Astrocyte (in vitro differentiated cells and primary cell): ENCODE results near the gene METTL3. TPM values are rescaled to one million over a fixed set of nuclear protein-coding genes. Genes with fewer than 3 reads are reported as not detected.

Experiments used
- DNase-seq: peaks from one replicate; pipeline ENCODE4 v3.0.0-alpha.2; 2010; ENCODE audit warnings: low read depth
- FAIRE-seq: peaks from 2 replicates; lab custom pipeline; 2011; peaks lifted over from hg19 to GRCh38; lab: Jason Lieb, UNC
- H2AFZ ChIP-seq: 2 replicates; pipeline ENCODE4 v1.6.0; 2012; ENCODE audit warnings: low read depth, low read length, inconsistent platforms
- H3K27ac ChIP-seq: 2 replicates; pipeline ENCODE4 v1.5.1; 2011; ENCODE audit warnings: low read depth, low read length, inconsistent platforms
- H3K27me3 ChIP-seq: 2 replicates; pipeline ENCODE4 v1.6.0; 2011; ENCODE audit warnings: low read length, inconsistent platforms; ENCODE audit not compliant: insufficient read depth
- H3K36me3 ChIP-seq: 2 replicates; pipeline ENCODE4 v1.5.1; 2011; ENCODE audit warnings: low read length, inconsistent platforms; ENCODE audit not compliant: insufficient read depth
- H3K4me1 ChIP-seq: 2 replicates; pipeline ENCODE4 v1.5.1; 2011; ENCODE audit warnings: low read length, inconsistent platforms; ENCODE audit not compliant: insufficient read depth
- H3K4me2 ChIP-seq: 2 replicates; pipeline ENCODE4 v1.6.0; 2012; ENCODE audit warnings: low read length, inconsistent platforms
- H3K4me3 ChIP-seq: 2 replicates; pipeline ENCODE4 v1.5.1; 2011; ENCODE audit warnings: low read depth, mild to moderate bottlenecking, low read length, inconsistent platforms; ENCODE audit not compliant: insufficient read depth
- H3K79me2 ChIP-seq: 2 replicates; pipeline ENCODE4 v1.6.0; 2012; ENCODE audit warnings: mild to moderate bottlenecking, low read length, inconsistent platforms; ENCODE audit not compliant: insufficient read depth
- H3K9ac ChIP-seq: 2 replicates; pipeline ENCODE4 v1.6.0; 2012; ENCODE audit warnings: mild to moderate bottlenecking, low read length, inconsistent platforms
- H3K9me3 ChIP-seq: 2 replicates; pipeline ENCODE4 v1.5.1; 2012; ENCODE audit warnings: low read depth, mild to moderate bottlenecking, low read length, inconsistent platforms; ENCODE audit not compliant: insufficient read depth
- H4K20me1 ChIP-seq: 2 replicates; pipeline ENCODE4 v1.6.0; 2012; ENCODE audit warnings: low read length, inconsistent platforms; ENCODE audit not compliant: insufficient read depth
- H3K27ac Mint-ChIP-seq: one replicate; pipeline ENCODE4 v1.8.0; 2021; ENCODE audit warnings: mild to moderate bottlenecking, mixed read lengths; ENCODE audit not compliant: unreplicated experiment
- H3K27me3 Mint-ChIP-seq: one replicate; pipeline ENCODE4 v1.8.0; 2021; ENCODE audit warnings: low read depth, mixed read lengths; ENCODE audit not compliant: unreplicated experiment
- H3K36me3 Mint-ChIP-seq: one replicate; pipeline ENCODE4 v1.8.0; 2021; ENCODE audit warnings: low read depth, mixed read lengths; ENCODE audit not compliant: unreplicated experiment
- H3K4me1 Mint-ChIP-seq: one replicate; pipeline ENCODE4 v1.8.0; 2021; ENCODE audit warnings: low read depth, mixed read lengths; ENCODE audit not compliant: unreplicated experiment
- H3K4me3 Mint-ChIP-seq: one replicate; pipeline ENCODE4 v1.8.0; 2021; ENCODE audit warnings: mild to moderate bottlenecking, moderate library complexity, mixed read lengths; ENCODE audit not compliant: unreplicated experiment
- H3K9me3 Mint-ChIP-seq: one replicate; pipeline ENCODE4 v1.8.0; 2021; ENCODE audit warnings: mild to moderate bottlenecking, mixed read lengths; ENCODE audit not compliant: unreplicated experiment
- EZH2 ChIP-seq: IDR thresholded peaks from 2 replicates; pipeline ENCODE4 v1.6.1; 2012; ENCODE audit warnings: mild to moderate bottlenecking, low read length, inconsistent platforms; ENCODE audit not compliant: insufficient read depth
- total RNA-seq: library from RNA; stranded (reverse); gene quantifications from 2 replicates; pipeline ENCODE4 v1.2.1, GENCODE V29; 2021
- TF ChIP-seq, protein P1 (sequence below): IDR thresholded peaks from 2 replicates; pipeline ENCODE4 v1.5.1; 2011; ENCODE audit warnings: low read depth, mild to moderate bottlenecking, inconsistent platforms, low read length, moderate library complexity; ENCODE audit not compliant: insufficient read depth

Gene METTL3
- total RNA-seq, 1 donor from 2014 or later = 44.0 TPM

GRCh38 chr14:21525571-21525961 is 14.4 kb upstream of the METTL3 start:
- peaks cover 4% of the 10 kb centered on the region for H3K79me2 ChIP-seq
- H3K4me1 ChIP-seq = peaks cover 17% of the 10 kb centered on the region
- H4K20me1 ChIP-seq = no peaks in the 10 kb centered on the region
- no peak for TF ChIP-seq EZH2
- TF ChIP-seq, protein P1, sequence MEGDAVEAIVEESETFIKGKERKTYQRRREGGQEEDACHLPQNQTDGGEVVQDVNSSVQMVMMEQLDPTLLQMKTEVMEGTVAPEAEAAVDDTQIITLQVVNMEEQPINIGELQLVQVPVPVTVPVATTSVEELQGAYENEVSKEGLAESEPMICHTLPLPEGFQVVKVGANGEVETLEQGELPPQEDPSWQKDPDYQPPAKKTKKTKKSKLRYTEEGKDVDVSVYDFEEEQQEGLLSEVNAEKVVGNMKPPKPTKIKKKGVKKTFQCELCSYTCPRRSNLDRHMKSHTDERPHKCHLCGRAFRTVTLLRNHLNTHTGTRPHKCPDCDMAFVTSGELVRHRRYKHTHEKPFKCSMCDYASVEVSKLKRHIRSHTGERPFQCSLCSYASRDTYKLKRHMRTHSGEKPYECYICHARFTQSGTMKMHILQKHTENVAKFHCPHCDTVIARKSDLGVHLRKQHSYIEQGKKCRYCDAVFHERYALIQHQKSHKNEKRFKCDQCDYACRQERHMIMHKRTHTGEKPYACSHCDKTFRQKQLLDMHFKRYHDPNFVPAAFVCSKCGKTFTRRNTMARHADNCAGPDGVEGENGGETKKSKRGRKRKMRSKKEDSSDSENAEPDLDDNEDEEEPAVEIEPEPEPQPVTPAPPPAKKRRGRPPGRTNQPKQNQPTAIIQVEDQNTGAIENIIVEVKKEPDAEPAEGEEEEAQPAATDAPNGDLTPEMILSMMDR = no peak
- DNase-seq (peak; percentile 13), FAIRE-seq (no peak)
- peak overlapping the region; percentile 72 for H2AFZ ChIP-seq
- H3K27ac Mint-ChIP-seq = peak overlapping the region; percentile 84
- peaks cover under 1% of the 10 kb centered on the region for H3K27me3 ChIP-seq
- peak overlapping the region; percentile 91 for H3K4me3 Mint-ChIP-seq
- H3K27ac ChIP-seq = no peak overlapping the region
- peaks cover 2% of the 10 kb centered on the region for H3K9me3 Mint-ChIP-seq
- H3K4me3 ChIP-seq = peak overlapping the region; percentile 60
- no peaks in the 10 kb centered on the region for H3K36me3 ChIP-seq
- H3K4me1 Mint-ChIP-seq = peaks cover 29% of the 10 kb centered on the region
- H3K9me3 ChIP-seq = no peaks in the 10 kb centered on the region
- H3K4me2 ChIP-seq = peak overlapping the region; percentile 91
- H3K27me3 Mint-ChIP-seq = no peaks in the 10 kb centered on the region
- H3K9ac ChIP-seq = peak overlapping the region; percentile 84
- peaks cover 18% of the 10 kb centered on the region for H3K36me3 Mint-ChIP-seq

GRCh38 chr14:21524575-21525490 is 13.7 kb upstream of the METTL3 start:
- Mint-ChIP-seq H3K27ac (peak overlapping the region; percentile 84), H3K36me3 (peaks cover 18% of the 10 kb centered on the region), H3K27me3 (no peaks in the 10 kb centered on the region), H3K4me1 (peaks cover 31% of the 10 kb centered on the region), H3K4me3 (peak overlapping the region; percentile 91), H3K9me3 (peaks cover 2% of the 10 kb centered on the region)
- Histone ChIP-seq H3K27me3 (no peaks in the 10 kb centered on the region), H3K4me1 (peaks cover 17% of the 10 kb centered on the region), H3K9ac (peak overlapping the region; percentile 84), H3K4me3 (peak overlapping the region; percentile 60), H4K20me1 (no peaks in the 10 kb centered on the region), H3K27ac (no peak overlapping the region), H3K79me2 (peaks cover 4% of the 10 kb centered on the region), H3K4me2 (peak overlapping the region; percentile 91), H3K36me3 (no peaks in the 10 kb centered on the region), H3K9me3 (no peaks in the 10 kb centered on the region), H2AFZ (peak overlapping the region; percentile 72)
- FAIRE-seq (no peak), DNase-seq (no peak)
- TF ChIP-seq, protein P1 = no peak
- TF ChIP-seq EZH2 = no peak
